ENCODE data around the gene OR5AL1. TPM values are rescaled to one million over a fixed set of nuclear protein-coding genes. Genes with fewer than 3 reads are reported as not detected.

OR5AL1 gene
- polyA plus RNA-seq, 4 donors = not detected

DNA sequence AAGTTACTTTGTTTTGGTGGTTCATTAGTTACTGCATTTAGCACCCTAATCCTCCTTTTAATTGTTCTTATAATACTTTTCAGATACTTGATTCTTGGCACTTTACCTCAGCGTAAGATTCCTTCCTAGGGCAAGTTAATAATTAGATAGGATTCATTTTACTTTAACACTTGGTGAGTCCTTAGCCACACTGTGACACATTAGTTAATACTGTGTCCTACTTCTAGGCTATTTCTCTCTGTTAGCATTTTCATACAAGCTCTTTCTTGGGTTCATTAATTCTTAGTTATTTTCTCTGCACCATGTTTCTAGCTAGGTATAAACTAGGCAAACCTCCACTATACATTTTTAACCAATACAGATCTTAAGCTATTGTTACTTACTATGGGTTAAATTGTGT, 44.6 kb downstream of the OR5AL1 start:
- no peaks in the 10 kb centered on the region for H3K27me3 ChIP-seq (ENCODE audit: control insufficient read depth in 3 of 3, insufficient read depth in 3 of 3, low read length in 3 of 3)
- FAIRE-seq (no peak), DNase-seq (no peak)
- WGBS, 3 donors = 54 to 78% (median 56%) methylated on average over 1 of the region's 1 CpG
- no peak overlapping the region for H3K27ac ChIP-seq (ENCODE audit: low read depth in 1 of 3, low read length in 2 of 3)
- peaks cover 0 to 3% (median 0%) of the 10 kb centered on the region in 3 donors for H3K4me1 ChIP-seq (ENCODE audit: control insufficient read depth in 3 of 3, insufficient read depth in 2 of 3, low read depth in 1 of 3, low read length in 2 of 3)
- H3K36me3 ChIP-seq (ENCODE audit: control insufficient read depth in 3 of 3, insufficient read depth in 2 of 3, low read depth in 1 of 3, low read length in 3 of 3) = no peaks in the 10 kb centered on the region
- peaks cover 1 to 7% of the 10 kb centered on the region in 2 donors for H3K9me3 ChIP-seq (ENCODE audit: control insufficient read depth in 2 of 2, insufficient read depth in 1 of 2, low read depth in 1 of 2, low read length in 1 of 2)
- no peak overlapping the region for H3K4me3 ChIP-seq (ENCODE audit: low read depth in 1 of 3, low read length in 3 of 3)

Other genes starting within 250 kb of the OR5AL1 start
- not detected for gene OR5J2, start 236.1 kb upstream of the OR5AL1 start, polyA plus RNA-seq
- not detected for gene OR5T2, start 178.4 kb upstream of the OR5AL1 start, polyA plus RNA-seq
- not detected for gene OR5T3, start 160.4 kb upstream of the OR5AL1 start, polyA plus RNA-seq
- not detected for gene OR5T1, start 138.5 kb upstream of the OR5AL1 start, polyA plus RNA-seq
- not detected for gene OR8H1, start 120.4 kb upstream of the OR5AL1 start, polyA plus RNA-seq
- gene OR8K3, start 97.6 kb upstream of the OR5AL1 start, polyA plus RNA-seq = not detected
- gene OR8K1, start 66.7 kb upstream of the OR5AL1 start, polyA plus RNA-seq = not detected
- gene OR8J1, start 58.4 kb upstream of the OR5AL1 start, polyA plus RNA-seq = not detected
- gene OR8U1, start 37.1 kb upstream of the OR5AL1 start, polyA plus RNA-seq = not detected
- gene OR5M3, start 60.7 kb downstream of the OR5AL1 start, polyA plus RNA-seq = not detected
- not detected for gene OR5M8, start 78.7 kb downstream of the OR5AL1 start, polyA plus RNA-seq
- gene OR5M11, start 130.6 kb downstream of the OR5AL1 start, polyA plus RNA-seq = not detected
- gene OR5M10, start 165.0 kb downstream of the OR5AL1 start, polyA plus RNA-seq = not detected
- not detected for gene OR5M1, start 202.2 kb downstream of the OR5AL1 start, polyA plus RNA-seq
- not detected for gene OR5AP2, start 229.7 kb downstream of the OR5AL1 start, polyA plus RNA-seq